GM23338 (cell line): ENCODE measurements around the gene YWHAE. TPM values are rescaled to one million over a fixed set of nuclear protein-coding genes. Genes with fewer than 3 reads are reported as not detected.

Source experiments
- ATAC-seq: fragments of 200-7000 bp; cut with Tn5 transposase; 3 replicates; pipeline ENCODE4 v1.9.1; 2020
- DNase-seq: peaks from one replicate; pipeline ENCODE4 v3.0.0-alpha.2; 2015; ENCODE audit warnings: low spot score
- H2AFZ ChIP-seq: fragments of 200-600 bp; sonication (generic); 2 replicates; pipeline ENCODE4 v1.8.0; 2016; ENCODE audit warnings: antibody characterized with exemption, mild to moderate bottlenecking, moderate library complexity
- H3F3A ChIP-seq: fragments of 200-600 bp; sonication (generic); replicated peaks from 2 replicates; pipeline ENCODE4 v1.8.0; 2017; ENCODE audit warnings: antibody characterized with exemption, mixed run types, low read depth
- H3K27ac ChIP-seq: fragments of 200-600 bp; sonication (generic); 2 replicates; pipeline ENCODE4 v1.6.1; 2016; ENCODE audit warnings: low read depth
- H3K27me3 ChIP-seq: fragments of 200-600 bp; sonication (generic); 2 replicates; pipeline ENCODE4 v1.8.0; 2016; ENCODE audit warnings: mild to moderate bottlenecking, mixed run types, moderate library complexity; ENCODE audit not compliant: insufficient read depth
- H3K36me3 ChIP-seq: fragments of 200-600 bp; sonication (generic); 2 replicates; pipeline ENCODE4 v1.8.0; 2016; ENCODE audit warnings: mild to moderate bottlenecking; ENCODE audit not compliant: insufficient read depth
- H3K4me1 ChIP-seq: fragments of 200-600 bp; sonication (generic); 2 replicates; pipeline ENCODE4 v1.8.0; 2016; ENCODE audit warnings: mild to moderate bottlenecking, moderate library complexity; ENCODE audit not compliant: insufficient read depth
- H3K4me2 ChIP-seq: fragments of 200-600 bp; sonication (generic); 2 replicates; pipeline ENCODE4 v1.7.1; 2017; ENCODE audit warnings: mixed run types
- H3K4me3 ChIP-seq: fragments of 200-600 bp; sonication (generic); 2 replicates; pipeline ENCODE4 v1.6.1; 2016; ENCODE audit warnings: mixed run types
- H3K79me2 ChIP-seq: fragments of 200-600 bp; sonication (generic); replicated peaks from 2 replicates; pipeline ENCODE4 v1.8.0; 2017; ENCODE audit warnings: mild to moderate bottlenecking; ENCODE audit not compliant: insufficient read depth
- H3K9me2 ChIP-seq: fragments of 200-600 bp; sonication (generic); 2 replicates; pipeline ENCODE4 v1.8.0; 2017; ENCODE audit not compliant: insufficient read depth
- H4K20me1 ChIP-seq: fragments of 200-600 bp; sonication (generic); replicated peaks from 2 replicates; pipeline ENCODE4 v1.8.0; 2017; ENCODE audit warnings: mild to moderate bottlenecking; ENCODE audit not compliant: insufficient read depth
- H3K27ac Mint-ChIP-seq: 2 replicates; pipeline ENCODE4 v1.8.0; 2020; ENCODE audit warnings: inconsistent platforms, mild to moderate bottlenecking, moderate library complexity, mixed read lengths
- H3K27me3 Mint-ChIP-seq: 3 replicates; pipeline ENCODE4 v1.8.0; 2022; ENCODE audit warnings: low read depth, mild to moderate bottlenecking, moderate library complexity, mixed read lengths, inconsistent platforms; ENCODE audit not compliant: insufficient read depth, poor library complexity
- H3K36me3 Mint-ChIP-seq: 3 replicates; pipeline ENCODE4 v1.8.0; 2021; ENCODE audit warnings: low read depth, mild to moderate bottlenecking, inconsistent platforms, moderate library complexity, mixed read lengths
- H3K4me1 Mint-ChIP-seq: 3 replicates; pipeline ENCODE4 v1.8.0; 2020; ENCODE audit warnings: mild to moderate bottlenecking, inconsistent platforms, mixed read lengths
- H3K4me3 Mint-ChIP-seq: 3 replicates; pipeline ENCODE4 v1.8.0; 2021; ENCODE audit warnings: moderate library complexity, mild to moderate bottlenecking, inconsistent platforms, mixed read lengths
- H3K9me3 Mint-ChIP-seq: 3 replicates; pipeline ENCODE4 v1.8.0; 2020; ENCODE audit warnings: moderate library complexity, mild to moderate bottlenecking, inconsistent platforms, mixed read lengths
- CREB1 ChIP-seq: fragments of 250-450 bp; sonication (Bioruptor Pico); IDR thresholded peaks from 2 replicates; pipeline ENCODE4 v1.5.0; 2020; ENCODE audit warnings: low read depth, mild to moderate bottlenecking, moderate library complexity
- EZH2 ChIP-seq: fragments of 200-600 bp; sonication (generic); IDR thresholded peaks from one replicate; pipeline ENCODE4 v1.8.0; 2017; ENCODE audit warnings: antibody characterized with exemption, mild to moderate bottlenecking, low read depth; ENCODE audit not compliant: unreplicated experiment
- EZH2phosphoT487 ChIP-seq: fragments of 200-600 bp; sonication (generic); IDR thresholded peaks from one replicate; pipeline ENCODE4 v1.8.1; 2018; ENCODE audit warnings: antibody characterized with exemption; ENCODE audit not compliant: unreplicated experiment
- JUNB ChIP-seq: IDR thresholded peaks from one replicate; pipeline ENCODE4 v1.6.1; 2016; ENCODE audit warnings: antibody characterized with exemption; ENCODE audit not compliant: unreplicated experiment
- NANOG ChIP-seq: IDR thresholded peaks from 2 replicates; pipeline ENCODE4 v1.6.1; 2016; ENCODE audit warnings: antibody characterized with exemption, borderline replicate concordance
- POLR2AphosphoS5 ChIP-seq: IDR thresholded peaks from 2 replicates; pipeline ENCODE4 v1.6.1; 2016; ENCODE audit warnings: antibody characterized with exemption, low read depth
- ZNF114 ChIP-seq: fragments of 250-450 bp; sonication (Bioruptor Pico); IDR thresholded peaks from 2 replicates; pipeline ENCODE4 v1.5.0; 2020; ENCODE audit warnings: mild to moderate bottlenecking, moderate library complexity
- ZNF331 ChIP-seq: fragments of 250-450 bp; sonication (Bioruptor Pico); IDR thresholded peaks from 2 replicates; pipeline ENCODE4 v1.5.0; 2020; ENCODE audit warnings: low read depth, mild to moderate bottlenecking, moderate library complexity
- polyA plus RNA-seq: library from polyadenylated mRNA; unstranded; fragments of >200 nt; fragmentation: Nextera tagmentation; extraction: Ambion mirVana; gene quantifications from 2 replicates; pipeline ENCODE4 v1.2.1, GENCODE V29; 2016
- total RNA-seq: library from RNA; depleted of rRNA; stranded (reverse); fragments of >200 nt; shearing (Covaris generic); gene quantifications from 2 replicates; pipeline ENCODE4 v1.2.3, GENCODE V29; 2014
- TF ChIP-seq, protein P1 (sequence below): fragments of 250-450 bp; sonication (Bioruptor Pico); IDR thresholded peaks from 2 replicates; pipeline ENCODE4 v1.5.0; 2020; ENCODE audit warnings: mild to moderate bottlenecking, moderate library complexity
- TF ChIP-seq, protein P2 (sequence below): IDR thresholded peaks from one replicate; pipeline ENCODE4 v1.6.1; 2018; ENCODE audit warnings: antibody characterized with exemption; ENCODE audit not compliant: unreplicated experiment

Gene YWHAE
- total and polyA plus RNA-seq, 2 experiments from 2014 or later, result 1,251 to 1,283 TPM

GRCh38 chr17:1372618-1373017, 27.4 kb downstream of the YWHAE start:
- peaks cover 8% of the 10 kb centered on the region for H3K27me3 Mint-ChIP-seq
- H3K4me2 ChIP-seq, result no peak overlapping the region
- H3K4me1 ChIP-seq, result peaks cover 54% of the 10 kb centered on the region
- no peak overlapping the region for H3K4me3 ChIP-seq
- DNase-seq (no peak), ATAC-seq (no peak)
- peak overlapping the region; percentile 64 for H3K27ac ChIP-seq
- TF ChIP-seq NANOG, result no peak
- TF ChIP-seq ZNF331 (CRISPR knock-in tag), result no peak
- no peak for TF ChIP-seq EZH2phosphoT487
- no peak for TF ChIP-seq EZH2
- TF ChIP-seq, protein P1, sequence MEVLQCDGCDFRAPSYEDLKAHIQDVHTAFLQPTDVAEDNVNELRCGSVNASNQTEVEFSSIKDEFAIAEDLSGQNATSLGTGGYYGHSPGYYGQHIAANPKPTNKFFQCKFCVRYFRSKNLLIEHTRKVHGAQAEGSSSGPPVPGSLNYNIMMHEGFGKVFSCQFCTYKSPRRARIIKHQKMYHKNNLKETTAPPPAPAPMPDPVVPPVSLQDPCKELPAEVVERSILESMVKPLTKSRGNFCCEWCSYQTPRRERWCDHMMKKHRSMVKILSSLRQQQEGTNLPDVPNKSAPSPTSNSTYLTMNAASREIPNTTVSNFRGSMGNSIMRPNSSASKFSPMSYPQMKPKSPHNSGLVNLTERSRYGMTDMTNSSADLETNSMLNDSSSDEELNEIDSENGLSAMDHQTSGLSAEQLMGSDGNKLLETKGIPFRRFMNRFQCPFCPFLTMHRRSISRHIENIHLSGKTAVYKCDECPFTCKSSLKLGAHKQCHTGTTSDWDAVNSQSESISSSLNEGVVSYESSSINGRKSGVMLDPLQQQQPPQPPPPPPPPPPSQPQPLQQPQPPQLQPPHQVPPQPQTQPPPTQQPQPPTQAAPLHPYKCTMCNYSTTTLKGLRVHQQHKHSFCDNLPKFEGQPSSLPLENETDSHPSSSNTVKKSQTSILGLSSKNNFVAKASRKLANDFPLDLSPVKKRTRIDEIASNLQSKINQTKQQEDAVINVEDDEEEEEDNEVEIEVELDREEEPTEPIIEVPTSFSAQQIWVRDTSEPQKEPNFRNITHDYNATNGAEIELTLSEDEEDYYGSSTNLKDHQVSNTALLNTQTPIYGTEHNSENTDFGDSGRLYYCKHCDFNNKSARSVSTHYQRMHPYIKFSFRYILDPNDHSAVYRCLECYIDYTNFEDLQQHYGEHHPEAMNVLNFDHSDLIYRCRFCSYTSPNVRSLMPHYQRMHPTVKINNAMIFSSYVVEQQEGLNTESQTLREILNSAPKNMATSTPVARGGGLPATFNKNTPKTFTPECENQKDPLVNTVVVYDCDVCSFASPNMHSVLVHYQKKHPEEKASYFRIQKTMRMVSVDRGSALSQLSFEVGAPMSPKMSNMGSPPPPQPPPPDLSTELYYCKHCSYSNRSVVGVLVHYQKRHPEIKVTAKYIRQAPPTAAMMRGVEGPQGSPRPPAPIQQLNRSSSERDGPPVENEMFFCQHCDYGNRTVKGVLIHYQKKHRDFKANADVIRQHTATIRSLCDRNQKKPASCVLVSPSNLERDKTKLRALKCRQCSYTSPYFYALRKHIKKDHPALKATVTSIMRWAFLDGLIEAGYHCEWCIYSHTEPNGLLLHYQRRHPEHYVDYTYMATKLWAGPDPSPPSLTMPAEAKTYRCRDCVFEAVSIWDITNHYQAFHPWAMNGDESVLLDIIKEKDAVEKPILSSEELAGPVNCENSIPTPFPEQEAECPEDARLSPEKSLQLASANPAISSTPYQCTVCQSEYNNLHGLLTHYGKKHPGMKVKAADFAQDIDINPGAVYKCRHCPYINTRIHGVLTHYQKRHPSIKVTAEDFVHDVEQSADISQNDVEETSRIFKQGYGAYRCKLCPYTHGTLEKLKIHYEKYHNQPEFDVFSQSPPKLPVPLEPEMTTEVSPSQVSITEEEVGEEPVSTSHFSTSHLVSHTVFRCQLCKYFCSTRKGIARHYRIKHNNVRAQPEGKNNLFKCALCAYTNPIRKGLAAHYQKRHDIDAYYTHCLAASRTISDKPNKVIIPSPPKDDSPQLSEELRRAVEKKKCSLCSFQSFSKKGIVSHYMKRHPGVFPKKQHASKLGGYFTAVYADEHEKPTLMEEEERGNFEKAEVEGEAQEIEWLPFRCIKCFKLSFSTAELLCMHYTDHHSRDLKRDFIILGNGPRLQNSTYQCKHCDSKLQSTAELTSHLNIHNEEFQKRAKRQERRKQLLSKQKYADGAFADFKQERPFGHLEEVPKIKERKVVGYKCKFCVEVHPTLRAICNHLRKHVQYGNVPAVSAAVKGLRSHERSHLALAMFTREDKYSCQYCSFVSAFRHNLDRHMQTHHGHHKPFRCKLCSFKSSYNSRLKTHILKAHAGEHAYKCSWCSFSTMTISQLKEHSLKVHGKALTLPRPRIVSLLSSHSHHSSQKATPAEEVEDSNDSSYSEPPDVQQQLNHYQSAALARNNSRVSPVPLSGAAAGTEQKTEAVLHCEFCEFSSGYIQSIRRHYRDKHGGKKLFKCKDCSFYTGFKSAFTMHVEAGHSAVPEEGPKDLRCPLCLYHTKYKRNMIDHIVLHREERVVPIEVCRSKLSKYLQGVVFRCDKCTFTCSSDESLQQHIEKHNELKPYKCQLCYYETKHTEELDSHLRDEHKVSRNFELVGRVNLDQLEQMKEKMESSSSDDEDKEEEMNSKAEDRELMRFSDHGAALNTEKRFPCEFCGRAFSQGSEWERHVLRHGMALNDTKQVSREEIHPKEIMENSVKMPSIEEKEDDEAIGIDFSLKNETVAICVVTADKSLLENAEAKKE (CRISPR knock-in tag), result no peak
- peaks cover 90% of the 10 kb centered on the region for H4K20me1 ChIP-seq
- no peaks in the 10 kb centered on the region for H3K9me3 Mint-ChIP-seq
- H3K4me1 Mint-ChIP-seq, result peaks cover 44% of the 10 kb centered on the region
- no peaks in the 10 kb centered on the region for H3K27me3 ChIP-seq
- H3K36me3 ChIP-seq, result no peaks in the 10 kb centered on the region
- no peak overlapping the region for H3K4me3 Mint-ChIP-seq
- no peak overlapping the region for H2AFZ ChIP-seq
- peaks cover 28% of the 10 kb centered on the region for H3K36me3 Mint-ChIP-seq
- H3K79me2 ChIP-seq, result peaks cover 100% of the 10 kb centered on the region
- H3F3A ChIP-seq, result peaks cover 35% of the 10 kb centered on the region
- H3K27ac Mint-ChIP-seq, result peak overlapping the region; percentile 27; the same call in 1 of the 2 replicates
- no peaks in the 10 kb centered on the region for H3K9me2 ChIP-seq

DNA sequence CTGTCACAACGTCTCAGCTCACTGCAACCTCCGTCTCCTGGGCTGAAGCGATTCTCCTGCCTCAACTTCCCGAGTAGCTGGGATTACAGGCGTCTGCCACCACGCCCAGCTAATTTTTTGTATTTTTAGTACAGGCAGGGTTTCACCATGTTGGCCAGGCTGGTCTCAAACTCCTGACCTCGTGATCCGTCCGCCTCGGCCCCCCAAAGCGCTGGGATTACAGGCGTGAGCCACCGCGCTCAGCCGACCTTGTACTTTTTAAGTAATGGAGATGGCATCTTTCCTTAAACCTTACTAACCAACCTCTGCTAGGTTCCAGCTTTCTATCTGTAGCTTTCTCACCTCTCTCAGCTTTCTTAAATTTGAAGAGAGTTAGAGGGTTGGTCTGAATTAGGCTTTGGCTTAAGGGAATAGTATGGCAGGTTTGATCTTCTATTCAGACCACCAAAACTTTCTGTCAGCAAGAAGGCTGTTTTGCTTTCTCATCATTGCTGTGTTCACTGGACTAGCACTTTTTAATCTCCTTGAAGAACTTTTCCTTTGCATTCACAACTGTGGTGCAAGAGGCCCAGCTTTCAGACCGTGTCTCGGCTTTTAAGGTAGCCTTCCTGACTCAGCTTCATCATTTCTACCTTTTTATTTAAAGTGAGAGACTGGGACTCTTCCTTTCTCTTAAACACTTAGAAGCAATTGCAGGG, 28.0 kb downstream of the YWHAE start:
- ATAC-seq (no peak), DNase-seq (no peak)
- Histone ChIP-seq H3K4me2 (no peak overlapping the region), H3K27ac (peak overlapping the region; percentile 64), H3K4me1 (peaks cover 57% of the 10 kb centered on the region), H4K20me1 (peaks cover 90% of the 10 kb centered on the region), H3K36me3 (no peaks in the 10 kb centered on the region), H3K79me2 (peaks cover 100% of the 10 kb centered on the region), H3F3A (peaks cover 41% of the 10 kb centered on the region), H3K4me3 (no peak overlapping the region), H2AFZ (no peak overlapping the region), H3K9me2 (no peaks in the 10 kb centered on the region), H3K27me3 (no peaks in the 10 kb centered on the region)
- no peak overlapping the region for H3K4me3 Mint-ChIP-seq
- peaks cover 31% of the 10 kb centered on the region for H3K36me3 Mint-ChIP-seq
- H3K9me3 Mint-ChIP-seq, result no peaks in the 10 kb centered on the region
- H3K27ac Mint-ChIP-seq, result peak overlapping the region; percentile 27; the same call in 1 of the 2 replicates
- peaks cover 8% of the 10 kb centered on the region for H3K27me3 Mint-ChIP-seq
- H3K4me1 Mint-ChIP-seq, result peaks cover 45% of the 10 kb centered on the region
- TF ChIP-seq CREB1 (CRISPR knock-in tag) (no peak), ZNF114 (no peak), EZH2phosphoT487 (no peak), NANOG (no peak), POLR2AphosphoS5 (no peak), EZH2 (no peak), ZNF331 (CRISPR knock-in tag) (no peak), JUNB (no peak)
- TF ChIP-seq, protein P2, sequence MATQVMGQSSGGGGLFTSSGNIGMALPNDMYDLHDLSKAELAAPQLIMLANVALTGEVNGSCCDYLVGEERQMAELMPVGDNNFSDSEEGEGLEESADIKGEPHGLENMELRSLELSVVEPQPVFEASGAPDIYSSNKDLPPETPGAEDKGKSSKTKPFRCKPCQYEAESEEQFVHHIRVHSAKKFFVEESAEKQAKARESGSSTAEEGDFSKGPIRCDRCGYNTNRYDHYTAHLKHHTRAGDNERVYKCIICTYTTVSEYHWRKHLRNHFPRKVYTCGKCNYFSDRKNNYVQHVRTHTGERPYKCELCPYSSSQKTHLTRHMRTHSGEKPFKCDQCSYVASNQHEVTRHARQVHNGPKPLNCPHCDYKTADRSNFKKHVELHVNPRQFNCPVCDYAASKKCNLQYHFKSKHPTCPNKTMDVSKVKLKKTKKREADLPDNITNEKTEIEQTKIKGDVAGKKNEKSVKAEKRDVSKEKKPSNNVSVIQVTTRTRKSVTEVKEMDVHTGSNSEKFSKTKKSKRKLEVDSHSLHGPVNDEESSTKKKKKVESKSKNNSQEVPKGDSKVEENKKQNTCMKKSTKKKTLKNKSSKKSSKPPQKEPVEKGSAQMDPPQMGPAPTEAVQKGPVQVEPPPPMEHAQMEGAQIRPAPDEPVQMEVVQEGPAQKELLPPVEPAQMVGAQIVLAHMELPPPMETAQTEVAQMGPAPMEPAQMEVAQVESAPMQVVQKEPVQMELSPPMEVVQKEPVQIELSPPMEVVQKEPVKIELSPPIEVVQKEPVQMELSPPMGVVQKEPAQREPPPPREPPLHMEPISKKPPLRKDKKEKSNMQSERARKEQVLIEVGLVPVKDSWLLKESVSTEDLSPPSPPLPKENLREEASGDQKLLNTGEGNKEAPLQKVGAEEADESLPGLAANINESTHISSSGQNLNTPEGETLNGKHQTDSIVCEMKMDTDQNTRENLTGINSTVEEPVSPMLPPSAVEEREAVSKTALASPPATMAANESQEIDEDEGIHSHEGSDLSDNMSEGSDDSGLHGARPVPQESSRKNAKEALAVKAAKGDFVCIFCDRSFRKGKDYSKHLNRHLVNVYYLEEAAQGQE, result no peak
